Osteocyte (in vitro differentiated cells): ENCODE measurements around the gene MRO. TPM values are rescaled to one million over a fixed set of nuclear protein-coding genes. Genes with fewer than 3 reads are reported as not detected.

Experiments used
- DNase-seq: peaks from one replicate; pipeline ENCODE4 v3.0.0; 2021; ENCODE audit warnings: mixed read lengths; ENCODE audit not compliant: unreplicated experiment; ENCODE audit errors: extremely low spot score
- H3K27ac Mint-ChIP-seq: one replicate; pipeline ENCODE4 v1.8.0; 2021; ENCODE audit warnings: mild to moderate bottlenecking, mixed read lengths; ENCODE audit not compliant: unreplicated experiment
- H3K27me3 Mint-ChIP-seq: one replicate; pipeline ENCODE4 v1.8.0; 2021; ENCODE audit warnings: mixed read lengths; ENCODE audit not compliant: unreplicated experiment
- H3K36me3 Mint-ChIP-seq: one replicate; pipeline ENCODE4 v1.8.0; 2021; ENCODE audit warnings: mixed read lengths; ENCODE audit not compliant: unreplicated experiment
- H3K4me1 Mint-ChIP-seq: one replicate; pipeline ENCODE4 v1.8.0; 2021; ENCODE audit warnings: mixed read lengths; ENCODE audit not compliant: unreplicated experiment
- H3K4me3 Mint-ChIP-seq: one replicate; pipeline ENCODE4 v1.8.0; 2021; ENCODE audit warnings: mild to moderate bottlenecking, moderate library complexity, mixed read lengths; ENCODE audit not compliant: unreplicated experiment
- H3K9me3 Mint-ChIP-seq: one replicate; pipeline ENCODE4 v1.8.0; 2021; ENCODE audit warnings: mixed read lengths; ENCODE audit not compliant: unreplicated experiment
- CTCF ChIP-seq: fragments of 200-600 bp; sonication (generic); IDR thresholded peaks from 2 replicates; pipeline ENCODE4 v1.5.0; 2021; ENCODE audit warnings: antibody characterized with exemption, mild to moderate bottlenecking, moderate library complexity
- total RNA-seq: library from RNA; stranded (reverse); gene quantifications from 2 replicates; pipeline ENCODE4 v1.2.1, GENCODE V29; 2021

The MRO gene
- total RNA-seq, 1 donor from 2014 or later, result not detected

- Mint-ChIP-seq H3K27me3 (peaks cover 15% of the 10 kb centered on the region), H3K36me3 (no peaks in the 10 kb centered on the region), H3K4me1 (no peaks in the 10 kb centered on the region), H3K9me3 (no peaks in the 10 kb centered on the region), H3K4me3 (no peak overlapping the region), H3K27ac (no peak overlapping the region)
- TF ChIP-seq CTCF, result no peak
- DNase-seq, result no peak
These were observed 6.2 kb upstream of the MRO start for GRCh38 chr18:50826027-50826426.

GRCh38 chr18:50825621-50826020 is 5.8 kb upstream of the MRO start:
- H3K36me3 Mint-ChIP-seq, result no peaks in the 10 kb centered on the region
- H3K27me3 Mint-ChIP-seq, result peaks cover 15% of the 10 kb centered on the region
- H3K9me3 Mint-ChIP-seq, result no peaks in the 10 kb centered on the region
- no peak for TF ChIP-seq CTCF
- H3K27ac Mint-ChIP-seq, result no peak overlapping the region
- no peak overlapping the region for H3K4me3 Mint-ChIP-seq
- no peaks in the 10 kb centered on the region for H3K4me1 Mint-ChIP-seq
- no peak for DNase-seq

- Mint-ChIP-seq H3K4me3 (no peak overlapping the region), H3K27me3 (peaks cover 15% of the 10 kb centered on the region), H3K9me3 (no peaks in the 10 kb centered on the region), H3K27ac (no peak overlapping the region), H3K4me1 (peaks cover 10% of the 10 kb centered on the region), H3K36me3 (no peaks in the 10 kb centered on the region)
- TF ChIP-seq CTCF, result no peak
- no peak for DNase-seq
These were observed 2.9 kb upstream of the MRO start for GRCh38 chr18:50822756-50823155.

GRCh38 chr18:50820901-50821520 is 1.2 kb upstream of the MRO start:
- H3K9me3 Mint-ChIP-seq, result no peaks in the 10 kb centered on the region
- peaks cover 26% of the 10 kb centered on the region for H3K4me1 Mint-ChIP-seq
- no peak for TF ChIP-seq CTCF
- no peaks in the 10 kb centered on the region for H3K36me3 Mint-ChIP-seq
- no peak overlapping the region for H3K4me3 Mint-ChIP-seq
- no peak overlapping the region for H3K27ac Mint-ChIP-seq
- DNase-seq, result no peak
- H3K27me3 Mint-ChIP-seq, result peaks cover 9% of the 10 kb centered on the region

GRCh38 chr18:50819027-50819727 is 639 bp downstream of the MRO start:
- no peak overlapping the region for H3K4me3 Mint-ChIP-seq
- H3K36me3 Mint-ChIP-seq, result no peaks in the 10 kb centered on the region
- no peaks in the 10 kb centered on the region for H3K9me3 Mint-ChIP-seq

More at GRCh38 chr18:50819027-50819727, 639 bp downstream of the MRO start:
- Mint-ChIP-seq H3K27me3 (peaks cover 16% of the 10 kb centered on the region), H3K27ac (no peak overlapping the region), H3K4me1 (peaks cover 30% of the 10 kb centered on the region)
- DNase-seq, result no peak
- TF ChIP-seq CTCF, result no peak
